CD14-positive monocyte (primary cell): ENCODE measurements around the gene TMTC1. TPM values are rescaled to one million over a fixed set of nuclear protein-coding genes. Genes with fewer than 3 reads are reported as not detected.
A peak's percentile ranks its signal among the peaks of the same experiment; 100 is the strongest.

Experiments used
- DNase-seq, 3 donors: peaks; one replicate each; pipeline ENCODE4 v3.0.0-alpha.2; 2011 to 2022
- H2AFZ ChIP-seq: 2 replicates; pipeline ENCODE4 v1.6.0; 2012; ENCODE audit warnings: mild to moderate bottlenecking, low read depth, low read length, inconsistent platforms; ENCODE audit not compliant: insufficient read depth, poor library complexity, severe bottlenecking
- H3K27ac ChIP-seq, 2 donors: 1 replicate in 1 of 2; 2 replicates in 1 of 2; pipeline ENCODE4 v1.5.1; 2012 to 2013; ENCODE audit warnings: low read length in 2 of 2, control low read depth in 1 of 2, inconsistent platforms in 1 of 2, low read depth in 1 of 2, mild to moderate bottlenecking in 1 of 2
- H3K27me3 ChIP-seq, 2 donors: one replicate each; pipeline versions ENCODE4 v1.6.0 to v1.6.1; 2011 to 2013; ENCODE audit warnings: low read length in 2 of 2; ENCODE audit not compliant: control insufficient read depth in 2 of 2, insufficient read depth in 2 of 2
- H3K36me3 ChIP-seq, 2 donors: replicated peaks in 1 of 2; 1 replicate in 1 of 2; 2 replicates in 1 of 2; pipeline versions ENCODE4 v1.5.1 to v1.6.1; 2012 to 2013; ENCODE audit warnings: low read length in 2 of 2, control low read depth in 1 of 2, inconsistent platforms in 1 of 2, mild to moderate bottlenecking in 1 of 2; ENCODE audit not compliant: insufficient read depth in 2 of 2, control insufficient read depth in 1 of 2
- H3K4me1 ChIP-seq, 2 donors: 1 replicate in 1 of 2; 2 replicates in 1 of 2; pipeline versions ENCODE4 v1.5.1 to v1.6.1; 2012 to 2013; ENCODE audit warnings: low read length in 2 of 2, control low read depth in 1 of 2, inconsistent platforms in 1 of 2, mild to moderate bottlenecking in 1 of 2, moderate library complexity in 1 of 2; ENCODE audit not compliant: insufficient read depth in 2 of 2, control insufficient read depth in 1 of 2
- H3K4me2 ChIP-seq: replicated peaks from 2 replicates; pipeline ENCODE3; 2012; ENCODE audit warnings: low read length, moderate library complexity, mild to moderate bottlenecking; ENCODE audit not compliant: poor library complexity, severe bottlenecking; ENCODE audit errors: extremely low read depth
- H3K4me3 ChIP-seq, 3 experiments: fragments of 200-600 bp in 1 of 3; sonication (generic) in 1 of 3; replicated peaks in 1 of 3; 1 replicate in 2 of 3; 2 replicates in 1 of 3; pipeline ENCODE4 v1.5.1; 2011 to 2013; ENCODE audit warnings: low read length in 3 of 3, mild to moderate bottlenecking in 3 of 3, control low read depth in 2 of 3, low read depth in 2 of 3, inconsistent platforms in 1 of 3, moderate library complexity in 1 of 3
- H3K79me2 ChIP-seq: 2 replicates; pipeline ENCODE4 v1.6.0; 2012; ENCODE audit warnings: mild to moderate bottlenecking, control low read depth, inconsistent platforms, low read length, moderate library complexity; ENCODE audit not compliant: insufficient read depth
- H3K9ac ChIP-seq: 2 replicates; pipeline ENCODE4 v1.6.0; 2017; ENCODE audit warnings: low read length, mild to moderate bottlenecking; ENCODE audit not compliant: insufficient read depth, poor library complexity, severe bottlenecking
- H3K9me3 ChIP-seq, 2 donors: replicated peaks in 1 of 2; 1 replicate in 1 of 2; 2 replicates in 1 of 2; pipeline versions ENCODE4 v1.5.1 to v1.6.1; 2012 to 2013; ENCODE audit warnings: low read length in 2 of 2, control low read depth in 1 of 2; ENCODE audit not compliant: control insufficient read depth in 1 of 2, insufficient read depth in 1 of 2
- H4K20me1 ChIP-seq: 2 replicates; pipeline ENCODE4 v1.6.0; 2012; ENCODE audit warnings: mild to moderate bottlenecking, low read length, control low read depth, moderate library complexity; ENCODE audit not compliant: insufficient read depth
- H3K27ac Mint-ChIP-seq, 7 donors: one replicate each; pipeline ENCODE4 v1.8.0; 2020; ENCODE audit warnings: mild to moderate bottlenecking in 7 of 7, mixed read lengths in 7 of 7, moderate library complexity in 6 of 7, inconsistent platforms in 2 of 7
- H3K27me3 Mint-ChIP-seq, 3 donors: one replicate each; pipeline ENCODE4 v1.8.0; 2021 to 2022; ENCODE audit warnings: low read depth in 3 of 3, mild to moderate bottlenecking in 3 of 3, mixed read lengths in 3 of 3, moderate library complexity in 3 of 3, inconsistent platforms in 1 of 3
- H3K36me3 Mint-ChIP-seq, 2 donors: one replicate each; pipeline ENCODE4 v1.8.0; 2020; ENCODE audit warnings: mixed read lengths in 2 of 2, inconsistent platforms in 1 of 2, mild to moderate bottlenecking in 1 of 2
- H3K4me1 Mint-ChIP-seq: one replicate; pipeline ENCODE4 v1.8.0; 2020; ENCODE audit warnings: mild to moderate bottlenecking, mixed read lengths
- H3K4me3 Mint-ChIP-seq, 2 donors: one replicate each; pipeline ENCODE4 v1.8.0; 2020; ENCODE audit warnings: mild to moderate bottlenecking in 2 of 2, mixed read lengths in 2 of 2, moderate library complexity in 1 of 2
- H3K9me3 Mint-ChIP-seq, 7 donors: one replicate each; pipeline ENCODE4 v1.8.0; 2020 to 2022; ENCODE audit warnings: mixed read lengths in 7 of 7, mild to moderate bottlenecking in 6 of 7, moderate library complexity in 6 of 7, inconsistent platforms in 2 of 7
- CTCF ChIP-seq: fragments of 200-600 bp; IDR thresholded peaks from one replicate; pipeline ENCODE4 v1.8.0; 2022; ENCODE audit warnings: antibody characterized with exemption, mild to moderate bottlenecking
- WGBS: methylation state at CpG from one replicate; pipeline ENCODE4 v1.1.5; 2013; ENCODE audit warnings: missing lambda C conversion rate; ENCODE audit not compliant: insufficient coverage; 5-methylcytosine and 5-hydroxymethylcytosine counted together
- intact Hi-C, 2 donors: fragments of 100-400 bp; cut with micrococcal nuclease; formaldehyde crosslinking; loops; one replicate each; pipeline versions ENCODE4 v1.15.0 to v1.15.1; 2023
- polyA plus RNA-seq, 3 donors: library from polyadenylated mRNA; depleted of rRNA in 1 of 3; unstranded in 2 of 3; stranded (reverse) in 1 of 3; fragments of 300-500 nt in 2 of 3; fragments of >200 nt in 1 of 3; fragmentation: Illumina TruSeq in 2 of 3; gene quantifications; 1 replicate in 2 of 3; 2 replicates in 1 of 3; pipeline ENCODE4 v1.2.3, GENCODE V29; 2012 to 2021

The TMTC1 gene
- polyA plus RNA-seq, 3 donors, result 0.57 to 5.6 (median 2.1) TPM

GRCh38 chr12:29726321-29726692, 57.4 kb downstream of the TMTC1 start:
- Histone ChIP-seq H3K4me3 (no peak overlapping the region), H3K27ac (no peak overlapping the region), H3K4me1 (no peaks in the 10 kb centered on the region), H2AFZ (no peak overlapping the region), H3K79me2 (no peaks in the 10 kb centered on the region), H3K36me3 (no peaks in the 10 kb centered on the region), H3K27me3 (no peaks in the 10 kb centered on the region), H3K4me2 (no peak overlapping the region), H3K9ac (no peak overlapping the region), H3K9me3 (no peaks in the 10 kb centered on the region), H4K20me1 (no peaks in the 10 kb centered on the region)
- peak overlapping the region in 1 of 7 donors; percentile 5 for H3K27ac Mint-ChIP-seq
- peaks cover 0 to 17% of the 10 kb centered on the region in 2 donors for H3K36me3 Mint-ChIP-seq
- intact Hi-C loops, result no loop called here
- no peak for DNase-seq
- peaks cover 2 to 3% (median 3%) of the 10 kb centered on the region in 3 donors for H3K27me3 Mint-ChIP-seq
- H3K9me3 Mint-ChIP-seq, result peaks cover 0 to 3% (median 0%) of the 10 kb centered on the region in 7 donors
- TF ChIP-seq CTCF, result no peak
- no peaks in the 10 kb centered on the region for H3K4me1 Mint-ChIP-seq
- H3K4me3 Mint-ChIP-seq, result no peak overlapping the region
- WGBS, result 67% methylated on average over 1 of the region's 3 CpGs

GRCh38 chr12:29725587-29726320, 58.0 kb downstream of the TMTC1 start:
- Histone ChIP-seq H3K9me3 (no peaks in the 10 kb centered on the region), H3K27me3 (no peaks in the 10 kb centered on the region), H2AFZ (no peak overlapping the region), H3K4me2 (no peak overlapping the region), H3K27ac (no peak overlapping the region), H3K4me1 (no peaks in the 10 kb centered on the region), H3K4me3 (no peak overlapping the region), H3K79me2 (no peaks in the 10 kb centered on the region), H3K9ac (no peak overlapping the region), H4K20me1 (no peaks in the 10 kb centered on the region), H3K36me3 (no peaks in the 10 kb centered on the region)
- intact Hi-C loops, result no loop called here
- Mint-ChIP-seq H3K27me3 (peaks cover 0 to 5% (median 2%) of the 10 kb centered on the region in 3 donors), H3K27ac (no peak overlapping the region), H3K4me1 (no peaks in the 10 kb centered on the region), H3K36me3 (peaks cover 0 to 21% of the 10 kb centered on the region in 2 donors), H3K4me3 (no peak overlapping the region), H3K9me3 (peaks cover 0 to 3% (median 0%) of the 10 kb centered on the region in 7 donors)
- TF ChIP-seq CTCF, result no peak
- WGBS, result 85% methylated on average over 2 of the region's 6 CpGs
- DNase-seq, result no peak
